GM12878 (cell line): ENCODE data around the gene MSRB1.

Source experiments
- CBX5 ChIP-seq: sonication (generic); IDR thresholded peaks from 2 replicates; pipeline ENCODE4 v1.6.1; 2016; ENCODE audit warnings: low read depth, moderate library complexity, mild to moderate bottlenecking, inconsistent platforms
- CREB1 ChIP-seq: IDR thresholded peaks from 2 replicates; pipeline ENCODE4 v1.6.1; 2012; ENCODE audit warnings: low read depth, mild to moderate bottlenecking, inconsistent platforms
- EP300 ChIP-seq, 2 experiments: fragments of 150-350 bp in 1 of 2; IDR thresholded peaks; 2 replicates each; pipeline ENCODE4 v1.6.1; 2011 to 2012; ENCODE audit warnings: low read depth in 2 of 2, low read length in 2 of 2, borderline replicate concordance in 1 of 2, improper control_type of control experiment in 1 of 2, inconsistent platforms in 1 of 2; ENCODE audit not compliant: control insufficient read depth in 1 of 2
- HDAC2 ChIP-seq: fragments of 200-600 bp; sonication (generic); IDR thresholded peaks from 2 replicates; pipeline ENCODE4 v1.6.1; 2017
- NR2C2 ChIP-seq: IDR thresholded peaks from 2 replicates; pipeline ENCODE4 v1.6.1; 2011; ENCODE audit warnings: borderline replicate concordance, low read depth; ENCODE audit not compliant: control insufficient read depth, insufficient read length
- POLR2AphosphoS5 ChIP-seq: IDR thresholded peaks from 2 replicates; pipeline ENCODE4 v1.6.1; 2011; ENCODE audit warnings: mild to moderate bottlenecking, low read length, inconsistent platforms
- RAD21 ChIP-seq: IDR thresholded peaks from 2 replicates; pipeline ENCODE4 v1.6.1; 2011; ENCODE audit warnings: mild to moderate bottlenecking, low read depth, low read length, moderate library complexity; ENCODE audit not compliant: insufficient read depth
- TAF1 ChIP-seq: IDR thresholded peaks from 2 replicates; pipeline ENCODE4 v1.6.1; 2011; ENCODE audit warnings: mild to moderate bottlenecking, low read depth, low read length, borderline replicate concordance
- ZNF274 ChIP-seq: IDR thresholded peaks from one replicate; pipeline ENCODE4 v1.8.0; 2011; ENCODE audit not compliant: insufficient read length, insufficient read depth
- TF ChIP-seq, protein P1 (sequence below), 3 experiments: IDR thresholded peaks in 2 of 3; conservative IDR thresholded peaks in 1 of 3; 2 replicates each; pipeline ENCODE4 v1.5.1; 2011; ENCODE audit warnings: low read depth in 3 of 3, low read length in 3 of 3, mild to moderate bottlenecking in 3 of 3, control low read depth in 2 of 3, moderate library complexity in 2 of 3, inconsistent platforms in 1 of 3, mixed read lengths in 1 of 3; ENCODE audit not compliant: control insufficient read depth in 2 of 3, insufficient read depth in 1 of 3; ENCODE audit errors: extremely low read depth in 1 of 3

DNA sequence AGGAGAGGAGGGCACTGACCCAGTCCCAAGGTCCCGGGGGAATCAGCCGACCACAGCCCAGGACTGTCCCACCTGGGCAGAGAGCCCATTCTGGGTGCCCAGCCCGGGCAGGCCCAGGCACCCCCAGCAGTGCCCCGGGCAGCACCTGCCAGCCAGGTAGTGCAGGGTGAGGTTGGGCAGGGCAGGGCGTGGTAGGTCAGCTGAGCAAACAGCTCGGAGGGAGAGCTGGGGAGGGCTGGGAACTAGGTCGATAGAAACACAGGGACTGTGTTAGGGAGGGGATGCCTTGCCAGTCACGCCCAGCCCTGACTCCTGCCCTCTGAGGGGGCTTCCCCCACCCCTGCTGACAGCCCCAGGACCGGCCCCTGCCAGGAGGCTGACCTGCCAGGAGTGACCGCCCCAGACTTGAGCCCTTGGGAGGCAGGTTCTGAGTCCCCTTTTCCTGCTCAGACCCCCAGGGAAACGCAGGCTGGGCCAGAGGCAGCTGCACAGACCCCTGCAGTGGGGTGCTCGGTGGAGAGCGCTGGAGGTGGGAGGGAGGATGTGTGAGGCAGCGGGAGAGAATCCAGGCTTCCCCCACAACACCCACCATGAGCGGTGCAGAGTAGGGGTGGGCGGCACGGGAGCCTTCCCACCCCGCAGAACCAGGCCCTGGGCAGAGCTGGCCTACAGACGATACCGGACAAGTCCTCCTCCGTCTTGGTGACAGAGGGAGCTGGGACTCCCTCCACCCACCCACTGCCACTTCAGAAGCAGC, 29.5 kb downstream of the MSRB1 start:
- TF ChIP-seq CBX5 (no peak), TAF1 (no peak), CREB1 (no peak), HDAC2 (no peak), NR2C2 (no peak), POLR2AphosphoS5 (no peak), RAD21 (no peak), EP300 (IDR thresholded peaks at IDR 0.05; ENCODE audit: borderline replicate concordance in 1 of 2, control insufficient read depth in 1 of 2, low read depth in 2 of 2, low read length in 2 of 2) (no peak), ZNF274 (no peak)
- TF ChIP-seq, protein P1, sequence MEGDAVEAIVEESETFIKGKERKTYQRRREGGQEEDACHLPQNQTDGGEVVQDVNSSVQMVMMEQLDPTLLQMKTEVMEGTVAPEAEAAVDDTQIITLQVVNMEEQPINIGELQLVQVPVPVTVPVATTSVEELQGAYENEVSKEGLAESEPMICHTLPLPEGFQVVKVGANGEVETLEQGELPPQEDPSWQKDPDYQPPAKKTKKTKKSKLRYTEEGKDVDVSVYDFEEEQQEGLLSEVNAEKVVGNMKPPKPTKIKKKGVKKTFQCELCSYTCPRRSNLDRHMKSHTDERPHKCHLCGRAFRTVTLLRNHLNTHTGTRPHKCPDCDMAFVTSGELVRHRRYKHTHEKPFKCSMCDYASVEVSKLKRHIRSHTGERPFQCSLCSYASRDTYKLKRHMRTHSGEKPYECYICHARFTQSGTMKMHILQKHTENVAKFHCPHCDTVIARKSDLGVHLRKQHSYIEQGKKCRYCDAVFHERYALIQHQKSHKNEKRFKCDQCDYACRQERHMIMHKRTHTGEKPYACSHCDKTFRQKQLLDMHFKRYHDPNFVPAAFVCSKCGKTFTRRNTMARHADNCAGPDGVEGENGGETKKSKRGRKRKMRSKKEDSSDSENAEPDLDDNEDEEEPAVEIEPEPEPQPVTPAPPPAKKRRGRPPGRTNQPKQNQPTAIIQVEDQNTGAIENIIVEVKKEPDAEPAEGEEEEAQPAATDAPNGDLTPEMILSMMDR (IDR thresholded peaks at IDR 0.05 in 2 of 3, conservative IDR thresholded peaks at IDR 0.05 in 1 of 3; ENCODE audit: control insufficient read depth in 2 of 3, extremely low read depth in 1 of 3, insufficient read depth in 1 of 3, low read depth in 3 of 3, low read length in 3 of 3), result no peak
